Ovary (tissue), 3 donors: Measurements from ENCODE around the gene THRA.

ENCODE experiments used
- CTCF ChIP-seq, 3 donors: fragments of 450-650 bp in 2 of 3; fragments of 200-600 bp in 1 of 3; IDR thresholded peaks; one replicate each; pipeline versions ENCODE4 v1.5.1 to v1.8.0; 2016 to 2022; ENCODE audit warnings: antibody characterized with exemption in 3 of 3, mild to moderate bottlenecking in 1 of 3
- EP300 ChIP-seq: sonication (generic); formaldehyde crosslinking; IDR thresholded peaks from one replicate; pipeline ENCODE4 v1.6.1; 2017; ENCODE audit warnings: antibody characterized with exemption
- POLR2A ChIP-seq: fragments of 450-650 bp; IDR thresholded peaks from one replicate; pipeline ENCODE4 v1.6.1; 2017; ENCODE audit warnings: antibody characterized with exemption, mild to moderate bottlenecking, moderate library complexity
- donor health status: DM: no; HTN: no; CAD: no.

GRCh38 chr17:40018211-40019121, 44.3 kb upstream of the THRA start:
- TF ChIP-seq POLR2A (no peak), CTCF (IDR thresholded peaks at IDR 0.05) (no peak), EP300 (no peak)
